Right atrium auricular region (tissue), 2 donors: ENCODE data around the gene KCNH6. TPM values are rescaled to one million over a fixed set of nuclear protein-coding genes. Genes with fewer than 3 reads are reported as not detected.
A peak's percentile ranks its signal among the peaks of the same experiment; 100 is the strongest.

Experiments used
- DNase-seq: peaks from one replicate; pipeline ENCODE4 v3.0.0-alpha.2; 2019; ENCODE audit warnings: low spot score
- H3K27ac ChIP-seq, 2 donors: fragments of 200-600 bp; sonication (generic); 1 replicate in 1 of 2; 2 replicates in 1 of 2; pipeline ENCODE4 v1.5.1; 2016 to 2019
- H3K27me3 ChIP-seq, 2 donors: fragments of 200-600 bp; sonication (generic); one replicate each; pipeline versions ENCODE4 v1.5.1 to v1.6.0; 2017 to 2019
- H3K36me3 ChIP-seq: fragments of 200-600 bp; sonication (generic); one replicate; pipeline ENCODE4 v1.5.1; 2016
- H3K4me1 ChIP-seq, 2 donors: fragments of 200-600 bp; sonication (generic); one replicate each; pipeline versions ENCODE4 v1.5.1 to v1.6.0; 2017 to 2019
- H3K4me3 ChIP-seq, 2 donors: fragments of 200-600 bp; sonication (generic); 1 replicate in 1 of 2; 2 replicates in 1 of 2; pipeline ENCODE4 v1.5.1; 2017 to 2019; ENCODE audit warnings: mild to moderate bottlenecking in 1 of 2, moderate library complexity in 1 of 2
- H3K9me3 ChIP-seq, 2 donors: fragments of 200-600 bp; sonication (generic); one replicate each; pipeline ENCODE4 v1.5.1; 2019
- CTCF ChIP-seq, 2 donors: fragments of 200-600 bp; sonication (generic); IDR thresholded peaks; one replicate each; pipeline ENCODE4 v1.5.1; 2019; ENCODE audit warnings: antibody characterized with exemption in 2 of 2
- total RNA-seq, 2 donors: library from RNA; depleted of rRNA; stranded (reverse); fragments of >200 nt; gene quantifications; one replicate each; pipeline ENCODE4 v1.1.0, GENCODE V29; 2016

Gene KCNH6
- total RNA-seq, 2 donors from 2014 or later = not detected

GRCh38 chr17:63543822-63544420, 20.8 kb downstream of the KCNH6 start:
- Histone ChIP-seq H3K4me1 (no peaks in the 10 kb centered on the region), H3K27ac (no peak overlapping the region), H3K36me3 (no peaks in the 10 kb centered on the region), H3K27me3 (no peaks in the 10 kb centered on the region), H3K4me3 (no peak overlapping the region), H3K9me3 (no peaks in the 10 kb centered on the region)
- DNase-seq = no peak
- TF ChIP-seq CTCF (IDR thresholded peaks at IDR 0.05) = no peak

DNA sequence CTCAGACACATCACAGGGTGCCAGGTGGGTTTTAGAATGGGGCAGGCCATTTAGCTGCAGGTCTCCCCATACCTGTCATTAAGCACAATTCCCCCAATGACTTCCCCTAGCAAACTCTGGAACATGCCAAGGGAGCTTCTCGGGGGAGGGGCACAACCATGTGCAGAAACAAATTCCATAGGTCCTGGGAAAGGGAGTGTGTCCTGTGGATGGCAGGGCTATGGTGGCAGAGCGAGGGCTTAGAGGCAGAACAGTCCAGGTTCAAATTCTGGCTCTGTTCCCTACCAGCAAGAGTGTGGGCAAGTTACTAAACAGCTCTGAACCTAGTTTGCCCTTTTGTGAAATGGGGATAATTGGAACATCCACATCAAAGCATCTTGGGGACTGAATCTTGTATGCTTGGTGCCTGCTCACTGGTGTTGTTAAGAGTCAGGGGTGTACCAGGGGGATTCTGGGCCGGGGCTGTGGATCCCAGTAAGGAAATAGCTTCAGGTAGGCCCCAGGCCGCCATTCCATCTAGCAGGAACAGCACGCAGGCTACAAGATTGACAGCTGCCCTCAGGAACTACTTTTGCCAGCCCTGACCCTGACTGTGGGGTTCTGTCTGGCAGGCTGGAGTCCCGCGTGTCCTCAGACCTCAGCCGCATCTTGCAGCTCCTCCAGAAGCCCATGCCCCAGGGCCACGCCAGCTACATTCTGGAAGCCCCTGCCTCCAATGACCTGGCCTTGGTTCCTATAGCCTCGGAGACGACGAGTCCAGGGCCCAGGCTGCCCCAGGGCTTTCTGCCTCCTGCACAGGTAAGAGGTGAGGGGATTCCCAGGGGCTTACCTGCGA, 21.5 kb downstream of the KCNH6 start:
- H3K4me3 ChIP-seq = no peak overlapping the region
- no peaks in the 10 kb centered on the region for H3K9me3 ChIP-seq
- no peak overlapping the region for H3K27ac ChIP-seq
- no peaks in the 10 kb centered on the region for H3K27me3 ChIP-seq
- no peaks in the 10 kb centered on the region for H3K36me3 ChIP-seq
- TF ChIP-seq CTCF (IDR thresholded peaks at IDR 0.05) = no peak
- DNase-seq = no peak
- peaks cover 0 to 7% of the 10 kb centered on the region in 2 donors for H3K4me1 ChIP-seq

DNA sequence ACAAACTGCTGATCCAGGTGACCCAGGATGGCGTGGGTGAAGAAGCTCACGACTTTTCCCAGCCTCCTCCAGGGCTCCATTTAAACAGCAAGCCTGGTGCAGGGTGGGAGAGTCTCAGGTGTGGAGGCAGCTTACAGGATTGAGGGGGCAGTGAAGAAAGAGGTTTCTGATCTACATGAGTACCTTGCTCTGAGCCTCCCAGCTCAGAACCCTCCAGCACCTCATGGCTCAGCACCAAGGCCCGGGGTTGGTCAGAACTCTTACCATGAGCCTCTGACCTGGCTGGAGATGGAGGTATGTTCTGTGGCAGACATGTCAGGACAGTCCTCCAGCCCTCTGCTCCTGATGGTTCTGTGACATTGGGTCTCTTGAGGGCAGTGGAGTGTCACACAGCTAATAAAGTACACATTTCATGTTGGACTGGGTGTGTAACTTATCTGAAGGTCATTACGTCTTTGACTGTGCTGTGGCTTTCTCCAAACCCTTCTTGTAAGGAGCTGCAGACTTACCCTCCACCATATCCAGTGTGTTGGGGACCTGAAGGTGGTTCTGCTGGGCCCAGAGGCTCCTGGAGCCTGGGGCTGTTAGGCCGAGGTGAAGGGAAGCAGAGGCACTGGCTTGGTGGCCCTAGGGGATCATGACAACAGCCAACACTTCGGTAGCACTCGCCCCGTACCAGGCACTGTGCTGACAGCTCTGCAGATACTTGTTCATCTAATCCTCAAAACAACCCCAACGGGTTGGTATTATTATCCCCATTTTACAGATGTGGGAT, 23.3 kb downstream of the KCNH6 start:
- no peaks in the 10 kb centered on the region for H3K9me3 ChIP-seq
- no peak for DNase-seq

DNA sequence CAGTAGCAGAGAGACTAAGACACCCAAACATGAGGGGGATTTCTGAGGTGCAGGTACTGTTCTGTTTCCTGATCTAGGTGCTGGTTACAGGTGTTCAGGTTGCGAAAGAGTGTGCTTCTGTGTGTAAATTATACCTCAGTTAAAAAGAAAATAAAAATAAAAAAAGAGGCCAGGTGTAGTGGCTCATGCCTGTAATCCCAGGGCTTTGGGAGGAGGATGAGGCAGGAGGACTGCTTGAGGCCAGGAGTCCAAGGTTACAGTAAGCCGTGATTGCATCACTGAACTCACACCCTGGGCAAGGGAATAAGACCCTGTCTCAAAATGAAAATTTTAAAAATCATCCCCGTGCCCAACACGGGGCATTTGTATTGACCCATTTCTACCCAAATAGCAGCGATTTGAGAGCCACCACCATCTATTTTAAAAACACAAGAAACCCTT, 23.9 kb downstream of the KCNH6 start:
- no peaks in the 10 kb centered on the region for H3K27me3 ChIP-seq
- H3K4me3 ChIP-seq = no peak overlapping the region
- no peaks in the 10 kb centered on the region for H3K9me3 ChIP-seq
- peaks cover 0 to 21% of the 10 kb centered on the region in 2 donors for H3K4me1 ChIP-seq
- no peak overlapping the region for H3K27ac ChIP-seq
- TF ChIP-seq CTCF (IDR thresholded peaks at IDR 0.05) = no peak
- H3K36me3 ChIP-seq = no peaks in the 10 kb centered on the region
- DNase-seq = no peak

More for the DNA sequence above, 23.3 kb downstream of the KCNH6 start:
- Histone ChIP-seq H3K4me1 (peaks cover 0 to 16% of the 10 kb centered on the region in 2 donors), H3K27ac (no peak overlapping the region), H3K27me3 (no peaks in the 10 kb centered on the region), H3K36me3 (no peaks in the 10 kb centered on the region), H3K4me3 (no peak overlapping the region)
- no peak for TF ChIP-seq CTCF (IDR thresholded peaks at IDR 0.05)

DNA sequence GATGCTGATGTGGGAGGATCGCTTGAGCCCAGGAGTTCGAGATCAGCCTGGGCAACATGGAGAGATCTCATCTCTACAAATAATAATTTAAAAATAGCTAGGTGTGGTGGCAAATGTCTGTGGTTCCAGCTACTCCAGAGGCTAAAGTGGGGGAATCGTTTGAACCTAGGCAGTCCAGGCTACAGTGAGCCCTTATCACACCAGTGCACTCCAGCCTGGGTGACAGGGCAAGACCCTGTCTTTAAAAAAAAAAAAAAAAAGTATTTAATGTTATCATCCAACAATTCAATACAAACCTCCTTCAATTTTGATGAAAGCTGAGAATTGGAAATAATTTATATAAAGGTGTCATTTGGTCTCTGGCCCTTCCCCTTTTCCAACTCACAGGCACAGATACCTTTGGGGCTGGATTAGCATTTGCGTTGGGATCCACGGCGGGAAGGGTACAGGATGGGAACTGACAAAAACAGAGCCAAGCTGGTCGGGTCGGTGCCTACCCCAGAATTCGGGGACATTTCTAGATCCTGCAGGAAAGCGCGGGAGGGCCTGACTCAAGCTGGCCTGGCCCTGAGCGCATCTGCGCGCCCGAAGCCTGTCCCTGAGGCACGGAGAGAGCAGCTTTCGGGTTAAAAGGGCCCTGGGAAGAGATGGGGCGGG, 26.3 kb downstream of the KCNH6 start:
- H3K9me3 ChIP-seq = no peaks in the 10 kb centered on the region
- no peaks in the 10 kb centered on the region for H3K36me3 ChIP-seq
- DNase-seq = no peak
- peaks cover 0 to 43% of the 10 kb centered on the region in 2 donors for H3K4me1 ChIP-seq
- TF ChIP-seq CTCF (IDR thresholded peaks at IDR 0.05) = no peak
- peak overlapping the region; percentile 90 to 94 for H3K27ac ChIP-seq
- peak overlapping the region; percentile 44 to 82 for H3K4me3 ChIP-seq
- no peaks in the 10 kb centered on the region for H3K27me3 ChIP-seq
